Uterus (tissue), 2 donors: Measurements from ENCODE around the gene PTPRZ1.

ENCODE experiments used
- POLR2A ChIP-seq, 2 donors: fragments of 450-650 bp; IDR thresholded peaks; one replicate each; pipeline ENCODE4 v1.6.1; 2016; ENCODE audit warnings: antibody characterized with exemption in 2 of 2, mild to moderate bottlenecking in 1 of 2, moderate library complexity in 1 of 2
- TF ChIP-seq, protein P1 (sequence below), 4 experiments: fragments of 200-600 bp in 2 of 4; fragments of 450-650 bp in 2 of 4; sonication (generic) in 2 of 4; IDR thresholded peaks; one replicate each; pipeline ENCODE4 v1.5.1; 2016 to 2019; ENCODE audit warnings: antibody characterized with exemption in 4 of 4, mild to moderate bottlenecking in 2 of 4, moderate library complexity in 1 of 4

- TF ChIP-seq, protein P1, sequence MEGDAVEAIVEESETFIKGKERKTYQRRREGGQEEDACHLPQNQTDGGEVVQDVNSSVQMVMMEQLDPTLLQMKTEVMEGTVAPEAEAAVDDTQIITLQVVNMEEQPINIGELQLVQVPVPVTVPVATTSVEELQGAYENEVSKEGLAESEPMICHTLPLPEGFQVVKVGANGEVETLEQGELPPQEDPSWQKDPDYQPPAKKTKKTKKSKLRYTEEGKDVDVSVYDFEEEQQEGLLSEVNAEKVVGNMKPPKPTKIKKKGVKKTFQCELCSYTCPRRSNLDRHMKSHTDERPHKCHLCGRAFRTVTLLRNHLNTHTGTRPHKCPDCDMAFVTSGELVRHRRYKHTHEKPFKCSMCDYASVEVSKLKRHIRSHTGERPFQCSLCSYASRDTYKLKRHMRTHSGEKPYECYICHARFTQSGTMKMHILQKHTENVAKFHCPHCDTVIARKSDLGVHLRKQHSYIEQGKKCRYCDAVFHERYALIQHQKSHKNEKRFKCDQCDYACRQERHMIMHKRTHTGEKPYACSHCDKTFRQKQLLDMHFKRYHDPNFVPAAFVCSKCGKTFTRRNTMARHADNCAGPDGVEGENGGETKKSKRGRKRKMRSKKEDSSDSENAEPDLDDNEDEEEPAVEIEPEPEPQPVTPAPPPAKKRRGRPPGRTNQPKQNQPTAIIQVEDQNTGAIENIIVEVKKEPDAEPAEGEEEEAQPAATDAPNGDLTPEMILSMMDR (IDR thresholded peaks at IDR 0.05) = no peak
- TF ChIP-seq POLR2A (IDR thresholded peaks at IDR 0.05) = no peak
These were observed 181.4 kb downstream of the PTPRZ1 start for GRCh38 chr7:122054393-122054792.
